IMR-90 (cell line): ENCODE results near the gene RNASEH2B.

Experiments
- CHD1 ChIP-seq: IDR thresholded peaks from 2 replicates; pipeline ENCODE4 v1.6.1; 2012; ENCODE audit warnings: low read depth, low read length, improper control_type of control experiment
- CTCF ChIP-seq: conservative IDR thresholded peaks from 2 replicates; pipeline ENCODE4 v1.5.1; 2012; ENCODE audit warnings: mild to moderate bottlenecking, low read depth, low read length, improper control_type of control experiment
- POLR2A ChIP-seq: IDR thresholded peaks from 2 replicates; pipeline ENCODE4 v1.6.1; 2012; ENCODE audit warnings: mild to moderate bottlenecking, low read depth, low read length
- RFX5 ChIP-seq: IDR thresholded peaks from 2 replicates; pipeline ENCODE4 v1.8.0; 2012; ENCODE audit warnings: low read depth, mild to moderate bottlenecking, low read length, moderate library complexity

GRCh38 chr13:50873991-50874390 lies 35.6 kb upstream of the RNASEH2B start:
- TF ChIP-seq CHD1 (no peak), RFX5 (no peak), CTCF (no peak), POLR2A (no peak)
